Measurements from ENCODE around the gene ZNF92. TPM values are rescaled to one million over a fixed set of nuclear protein-coding genes. Genes with fewer than 3 reads are reported as not detected.

ZNF92 gene
- polyA plus RNA-seq, 1 of the 3 experiments (the other 2 are of a cell fraction) = 1.6 TPM

GRCh38 chr7:65409363-65409762, 35.7 kb downstream of the ZNF92 start:
- TF ChIP-seq TAF1 (IDR thresholded peaks at IDR 0.05; ENCODE audit: borderline replicate concordance, low read depth, low read length) = no peak
- no peak for TF ChIP-seq FOSL2 (IDR thresholded peaks at IDR 0.05; ENCODE audit: borderline replicate concordance, low read depth)
- Histone ChIP-seq H3K27me3 (ENCODE audit: insufficient read depth) (no peaks in the 10 kb centered on the region), H3K9me3 (0 out of 2 replicates have a peak, but pooled peaks cover 4% of the 10 kb centered on the region), H3K4me3 (ENCODE audit: low read depth in 2 of 2, low read length in 1 of 2) (no peak overlapping the region), H3K4me1 (ENCODE audit: control insufficient read depth in 1 of 2, insufficient read depth in 2 of 2, low read depth in 1 of 2, low read length in 1 of 2) (no peaks in the 10 kb centered on the region), H3F3A (replicated peaks; ENCODE audit: insufficient read depth) (no peaks in the 10 kb centered on the region), H2AFZ (ENCODE audit: low read depth) (no peak overlapping the region), H3K36me3 (replicated peaks in 1 of 2; ENCODE audit: control insufficient read depth in 1 of 2, insufficient read depth in 2 of 2, low read length in 1 of 2) (no peaks in the 10 kb centered on the region), H4K20me1 (ENCODE audit: insufficient read depth) (no peaks in the 10 kb centered on the region), H3K4me2 (no peak overlapping the region), H3K9ac (no peak overlapping the region), H3K9me2 (no peaks in the 10 kb centered on the region), H3K79me2 (ENCODE audit: insufficient read depth) (no peaks in the 10 kb centered on the region), H3K27ac (ENCODE audit: low read depth in 2 of 2, low read length in 1 of 2) (no peak overlapping the region)
- CTCF ChIA-PET = interaction anchor here (1.2 kb wide), 1 partner anchor 35 kb away, joined by 3 read pairs; the partner anchor contains the start of gene ZNF92
- POLR2A ChIA-PET = no interaction called here
- no peak for DNase-seq
- 45% methylated on average over 3 of the region's 3 CpGs for WGBS (ENCODE audit: low lambda C conversion rate)

DNA sequence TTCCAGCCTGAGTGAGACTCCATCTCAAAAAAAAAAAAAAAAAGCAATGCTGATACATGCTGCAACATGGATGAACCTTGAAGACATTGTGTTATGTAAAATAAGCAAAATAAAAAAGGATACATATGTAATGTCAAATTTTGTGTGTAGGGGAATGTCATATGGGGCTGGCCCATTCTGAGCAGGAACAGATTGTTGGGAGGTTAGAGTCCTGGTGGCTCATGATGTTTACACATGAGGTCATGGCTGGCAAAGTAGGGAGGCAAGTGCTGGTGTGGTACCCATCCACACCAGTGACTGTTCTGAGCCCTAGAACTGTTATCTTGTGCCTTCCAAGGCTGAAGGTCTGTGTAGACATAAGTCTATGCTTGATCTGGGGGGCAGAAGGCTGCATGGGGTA, 37.6 kb downstream of the ZNF92 start:
- H4K20me1 ChIP-seq (ENCODE audit: insufficient read depth) = no peaks in the 10 kb centered on the region
- H3K4me2 ChIP-seq = no peak overlapping the region
- no peaks in the 10 kb centered on the region for H3K9me3 ChIP-seq
- ChIA-PET POLR2A (no interaction called here), CTCF (no interaction called here)
- H3K27ac ChIP-seq (ENCODE audit: low read depth in 2 of 2, low read length in 1 of 2) = no peak overlapping the region
- H3K4me3 ChIP-seq (ENCODE audit: low read depth in 2 of 2, low read length in 1 of 2) = no peak overlapping the region
- no peaks in the 10 kb centered on the region for H3K9me2 ChIP-seq
- no peaks in the 10 kb centered on the region for H3F3A ChIP-seq (replicated peaks; ENCODE audit: insufficient read depth)
- H2AFZ ChIP-seq (ENCODE audit: low read depth) = no peak overlapping the region
- H3K79me2 ChIP-seq (ENCODE audit: insufficient read depth) = no peaks in the 10 kb centered on the region
- H3K9ac ChIP-seq = no peak overlapping the region
- no peaks in the 10 kb centered on the region for H3K4me1 ChIP-seq (ENCODE audit: control insufficient read depth in 1 of 2, insufficient read depth in 2 of 2, low read depth in 1 of 2, low read length in 1 of 2)
- H3K27me3 ChIP-seq (ENCODE audit: insufficient read depth) = no peaks in the 10 kb centered on the region
- no peak for DNase-seq
- no peak for TF ChIP-seq TCF12 (IDR thresholded peaks at IDR 0.05)
- no peak for TF ChIP-seq EZH2phosphoT487 (IDR thresholded peaks at IDR 0.05; ENCODE audit: borderline replicate concordance, low read depth)
- no peak for TF ChIP-seq CTCF (IDR thresholded peaks at IDR 0.05)
- TF ChIP-seq FOXJ3 (CRISPR knock-in tag; IDR thresholded peaks at IDR 0.05) = no peak
- no peak for TF ChIP-seq EP300 (IDR thresholded peaks at IDR 0.05; ENCODE audit: borderline replicate concordance in 1 of 2, low read depth in 1 of 2, low read length in 1 of 2)
- no peak for TF ChIP-seq MXI1 (IDR thresholded peaks at IDR 0.05; ENCODE audit: low read depth, low read length)
- TF ChIP-seq ZBTB33 (IDR thresholded peaks at IDR 0.05; ENCODE audit: borderline replicate concordance, low read depth) = no peak
- no peak for TF ChIP-seq MAX (IDR thresholded peaks at IDR 0.05; ENCODE audit: low read depth)
- no peak for TF ChIP-seq ELF1 (IDR thresholded peaks at IDR 0.05)
- TF ChIP-seq SIN3A (IDR thresholded peaks at IDR 0.05; ENCODE audit: borderline replicate concordance, low read depth, low read length) = no peak
- TF ChIP-seq GATA2 (CRISPR knock-in tag; IDR thresholded peaks at IDR 0.05) = no peak
- no peak for TF ChIP-seq CHD2 (IDR thresholded peaks at IDR 0.05; ENCODE audit: low read length, partially characterized antibody)
- no peaks in the 10 kb centered on the region for H3K36me3 ChIP-seq (replicated peaks in 1 of 2; ENCODE audit: control insufficient read depth in 1 of 2, insufficient read depth in 2 of 2, low read length in 1 of 2)
